Glomerular endothelial cell (primary cell): Measurements from ENCODE around the gene RAB3IP. TPM values are rescaled to one million over a fixed set of nuclear protein-coding genes. Genes with fewer than 3 reads are reported as not detected.

ENCODE experiments used
- DNase-seq: peaks from one replicate; pipeline ENCODE4 v3.0.0-alpha.2; 2011; ENCODE audit warnings: low read depth, low spot score; ENCODE audit errors: extremely low read depth
- total RNA-seq: library from RNA; depleted of rRNA; stranded (reverse); fragments of >200 nt; gene quantifications from 2 replicates; pipeline ENCODE4 v1.2.3, GENCODE V29; 2015

The RAB3IP gene
- total RNA-seq, result 8.9 and 12.9 TPM in 2 replicates

GRCh38 chr12:69738351-69739286 lies at the start of gene RAB3IP:
RAB3IP (plus strand) TSS chr12:69738860; CDS start chr12:69755409, 16,549 bp downstream.
- DNase-seq, result no peak

- DNase-seq, result no peak
Observed at GRCh38 chr12:69689638-69690037, 49.0 kb upstream of the RAB3IP start.

- DNase-seq, result no peak
Observed at GRCh38 chr12:69694123-69694522, 44.5 kb upstream of the RAB3IP start.

GRCh38 chr12:69698054-69698453 lies 40.6 kb upstream of the RAB3IP start:
- no peak for DNase-seq

GRCh38 chr12:69698769-69699540 lies 39.7 kb upstream of the RAB3IP start, which contains the start of gene BEST3:
BEST3 (minus strand) TSS chr12:69699303; CDS start chr12:69697798, 1,505 bp downstream.
- DNase-seq, result no peak

GRCh38 chr12:69701826-69702225 lies 36.8 kb upstream of the RAB3IP start:
- no peak for DNase-seq

- no peak for DNase-seq
Observed at GRCh38 chr12:69703146-69703642, 35.5 kb upstream of the RAB3IP start.

GRCh38 chr12:69704357-69704756 lies 34.3 kb upstream of the RAB3IP start:
- no peak for DNase-seq

GRCh38 chr12:69708649-69709048 lies 30.0 kb upstream of the RAB3IP start:
- no peak for DNase-seq

- DNase-seq, result no peak
Observed at GRCh38 chr12:69712826-69713225, 25.8 kb upstream of the RAB3IP start.

- no peak for DNase-seq
Observed at GRCh38 chr12:69714542-69714941, 24.1 kb upstream of the RAB3IP start.

- DNase-seq, result no peak
Observed at GRCh38 chr12:69719336-69720316, 19.0 kb upstream of the RAB3IP start.

GRCh38 chr12:69720750-69721149 lies 17.9 kb upstream of the RAB3IP start:
- DNase-seq, result no peak

- DNase-seq, result no peak
Observed at GRCh38 chr12:69726922-69727321, 11.7 kb upstream of the RAB3IP start.

GRCh38 chr12:69732088-69732487 lies 6.6 kb upstream of the RAB3IP start:
- no peak for DNase-seq

GRCh38 chr12:69733638-69734037 lies 5.0 kb upstream of the RAB3IP start:
- no peak for DNase-seq

- DNase-seq, result peak; percentile 5
Observed at GRCh38 chr12:69739287-69740191, 879 bp downstream of the RAB3IP start.

- DNase-seq, result no peak
Observed at GRCh38 chr12:69744109-69744508, 5.4 kb downstream of the RAB3IP start.

- DNase-seq, result no peak
Observed at GRCh38 chr12:69751476-69751875, 12.8 kb downstream of the RAB3IP start.
